DOHH2 (cell line): ENCODE data around the gene BTRC.

ENCODE experiments used
- H3F3A ChIP-seq: fragments of 200-600 bp; sonication (generic), shearing (Covaris generic); 2 replicates; pipeline ENCODE4 v1.6.0; 2016; ENCODE audit warnings: antibody characterized with exemption, mild to moderate bottlenecking; ENCODE audit not compliant: control insufficient read depth, insufficient read depth
- H3K27ac ChIP-seq: fragments of 200-600 bp; sonication (generic); 2 replicates; pipeline ENCODE4 v1.5.1; 2014; ENCODE audit warnings: low read depth, mild to moderate bottlenecking, low read length, moderate library complexity
- H3K27me3 ChIP-seq: fragments of 200-600 bp; sonication (generic); 2 replicates; pipeline ENCODE4 v1.6.1; 2014; ENCODE audit warnings: mild to moderate bottlenecking, low read length, mixed read lengths; ENCODE audit not compliant: control insufficient read depth
- H3K36me3 ChIP-seq: fragments of 200-600 bp; sonication (generic); 2 replicates; pipeline ENCODE4 v1.6.1; 2014; ENCODE audit warnings: mild to moderate bottlenecking, low read length, moderate library complexity, mixed read lengths; ENCODE audit not compliant: control insufficient read depth
- H3K4me1 ChIP-seq: fragments of 200-600 bp; sonication (generic); 2 replicates; pipeline ENCODE4 v1.6.1; 2014; ENCODE audit warnings: mild to moderate bottlenecking, low read length, mixed read lengths; ENCODE audit not compliant: control insufficient read depth
- H3K4me2 ChIP-seq: fragments of 200-600 bp; sonication (generic); 2 replicates; pipeline ENCODE4 v1.6.0; 2014; ENCODE audit warnings: mild to moderate bottlenecking, low read length, moderate library complexity
- H3K4me3 ChIP-seq: fragments of 200-600 bp; sonication (generic); 2 replicates; pipeline ENCODE4 v1.5.1; 2014; ENCODE audit warnings: mild to moderate bottlenecking, low read length, mixed read lengths
- H3K79me2 ChIP-seq: fragments of 200-600 bp; sonication (generic); 2 replicates; pipeline ENCODE4 v1.6.1; 2014; ENCODE audit warnings: mild to moderate bottlenecking, low read length, mixed read lengths; ENCODE audit not compliant: control insufficient read depth
- H3K9me2 ChIP-seq: fragments of 200-600 bp; sonication (generic); replicated peaks from 2 replicates; pipeline ENCODE4 v1.6.1; 2014; ENCODE audit warnings: mild to moderate bottlenecking, low read length, mixed read lengths; ENCODE audit not compliant: control insufficient read depth
- H3K9me3 ChIP-seq: fragments of 200-600 bp; sonication (generic); 2 replicates; pipeline ENCODE4 v1.6.1; 2014; ENCODE audit warnings: antibody characterized with exemption, low read length, mixed read lengths; ENCODE audit not compliant: control insufficient read depth, insufficient read depth
- H4K20me1 ChIP-seq: fragments of 200-600 bp; sonication (generic); 2 replicates; pipeline ENCODE4 v1.6.0; 2014; ENCODE audit warnings: low read depth, mild to moderate bottlenecking, antibody characterized with exemption, low read length, moderate library complexity; ENCODE audit not compliant: control insufficient read depth, insufficient read depth
- CTCF ChIP-seq: fragments of 200-600 bp; sonication (generic); IDR thresholded peaks from one replicate; pipeline ENCODE4 v1.5.1; 2014; ENCODE audit warnings: antibody characterized with exemption, mild to moderate bottlenecking, low read depth, low read length; ENCODE audit not compliant: poor library complexity, severe bottlenecking
- EZH2phosphoT487 ChIP-seq: fragments of 200-600 bp; sonication (generic); IDR thresholded peaks from 2 replicates; pipeline ENCODE4 v1.6.1; 2017; ENCODE audit warnings: borderline replicate concordance, mild to moderate bottlenecking, antibody characterized with exemption, low read length, moderate library complexity, mixed read lengths

Gene BTRC

GRCh38 chr10:101452176-101452575 lies 98.2 kb downstream of the BTRC start:
- H3K27me3 ChIP-seq = no peaks in the 10 kb centered on the region
- no peak overlapping the region for H3K4me3 ChIP-seq
- H3K4me2 ChIP-seq = no peak overlapping the region
- no peak for TF ChIP-seq CTCF
- TF ChIP-seq EZH2phosphoT487 = no peak
- no peaks in the 10 kb centered on the region; the same call in 1 of the 2 replicates for H3K79me2 ChIP-seq
- H3K36me3 ChIP-seq = no peaks in the 10 kb centered on the region
- H4K20me1 ChIP-seq = peaks cover 16% of the 10 kb centered on the region
- no peak overlapping the region for H3K27ac ChIP-seq
- H3F3A ChIP-seq = peaks cover 8% of the 10 kb centered on the region; the same call in 1 of the 2 replicates
- H3K4me1 ChIP-seq = peaks cover 14% of the 10 kb centered on the region
- no peaks in the 10 kb centered on the region for H3K9me3 ChIP-seq
- H3K9me2 ChIP-seq = no peaks in the 10 kb centered on the region

GRCh38 chr10:101452593-101452992 lies 98.6 kb downstream of the BTRC start:
- TF ChIP-seq EZH2phosphoT487 (no peak), CTCF (no peak)

GRCh38 chr10:101453318-101453717 lies 99.4 kb downstream of the BTRC start:
- H3K4me3 ChIP-seq = no peak overlapping the region
- no peaks in the 10 kb centered on the region for H3K27me3 ChIP-seq
- peaks cover 14% of the 10 kb centered on the region for H3K4me1 ChIP-seq
- no peaks in the 10 kb centered on the region; the same call in 1 of the 2 replicates for H3K79me2 ChIP-seq
- H3K27ac ChIP-seq = no peak overlapping the region
- H3K36me3 ChIP-seq = no peaks in the 10 kb centered on the region
- no peak for TF ChIP-seq CTCF
- TF ChIP-seq EZH2phosphoT487 = no peak
- peaks cover 4% of the 10 kb centered on the region; the same call in 1 of the 2 replicates for H3F3A ChIP-seq
- no peaks in the 10 kb centered on the region for H3K9me3 ChIP-seq
- no peak overlapping the region for H3K4me2 ChIP-seq
- H3K9me2 ChIP-seq = no peaks in the 10 kb centered on the region
- H4K20me1 ChIP-seq = peaks cover 18% of the 10 kb centered on the region

More at GRCh38 chr10:101452593-101452992, 98.6 kb downstream of the BTRC start:
- Histone ChIP-seq H3K27ac (no peak overlapping the region), H3K9me3 (no peaks in the 10 kb centered on the region), H3K4me1 (peaks cover 14% of the 10 kb centered on the region), H4K20me1 (peaks cover 18% of the 10 kb centered on the region), H3F3A (peaks cover 8% of the 10 kb centered on the region; the same call in 1 of the 2 replicates), H3K36me3 (no peaks in the 10 kb centered on the region), H3K27me3 (no peaks in the 10 kb centered on the region), H3K9me2 (no peaks in the 10 kb centered on the region), H3K4me2 (no peak overlapping the region), H3K79me2 (no peaks in the 10 kb centered on the region; the same call in 1 of the 2 replicates), H3K4me3 (no peak overlapping the region)
